Panc1 (cell line): Measurements from ENCODE around the gene SORD. TPM values are rescaled to one million over a fixed set of nuclear protein-coding genes. Genes with fewer than 3 reads are reported as not detected.

Experiments used
- ATAC-seq: fragments of 200-7000 bp; cut with Tn5 transposase; 2 replicates; pipeline ENCODE4 v1.9.1; 2020; ENCODE audit warnings: mild to moderate bottlenecking, moderate library complexity
- BruUV-seq: library from RNA; stranded (reverse); fragments of 400-500 nt; replicated peaks from 2 replicates; lab custom pipeline; 2021; lab: Mats Ljungman, UMichigan
- CTCF ChIA-PET: fragments of 300-600 bp; sonication (Branson Sonifier 250); formaldehyde crosslinking; loops from one replicate; lab custom pipeline; 2022; ENCODE audit warnings: antibody characterized with exemption; lab: Charles Lee
- POLR2A ChIA-PET: fragments of 300-600 bp; sonication (Branson Sonifier 250); formaldehyde crosslinking; loops from one replicate; lab custom pipeline; 2022; ENCODE audit warnings: antibody characterized with exemption; lab: Charles Lee
- DNase-seq: peaks from one replicate; pipeline ENCODE4 v3.0.0-alpha.2; 2010; ENCODE audit warnings: low read depth, low spot score
- H3K27ac ChIP-seq: 2 replicates; pipeline ENCODE4 v1.5.1; 2011; ENCODE audit warnings: mild to moderate bottlenecking, low read length, inconsistent platforms
- H3K27me3 ChIP-seq: fragments of 200-500 bp; sonication (Bioruptor generic); 2 replicates; pipeline ENCODE4 v1.6.0; 2014; ENCODE audit warnings: low read length, inconsistent platforms; ENCODE audit not compliant: control insufficient read depth, insufficient read depth
- H3K36me3 ChIP-seq: fragments of 200-500 bp; sonication (Bioruptor generic); 2 replicates; pipeline ENCODE4 v1.5.1; 2014; ENCODE audit warnings: inconsistent platforms, mild to moderate bottlenecking, low read length, moderate library complexity; ENCODE audit not compliant: control insufficient read depth, insufficient read depth
- H3K4me1 ChIP-seq: 2 replicates; pipeline ENCODE4 v1.5.1; 2011; ENCODE audit warnings: inconsistent platforms, mild to moderate bottlenecking, low read length, moderate library complexity; ENCODE audit not compliant: control insufficient read depth, insufficient read depth
- H3K4me3 ChIP-seq, 2 experiments: 2 replicates each; pipeline ENCODE4 v1.5.1; 2011 to 2012; ENCODE audit warnings: low read depth in 2 of 2, low read length in 2 of 2, mild to moderate bottlenecking in 2 of 2, inconsistent platforms in 1 of 2, moderate library complexity in 1 of 2
- H3K9me3 ChIP-seq: fragments of 200-500 bp; sonication (Bioruptor generic); 2 replicates; pipeline ENCODE4 v1.5.1; 2014; ENCODE audit warnings: low read depth, mild to moderate bottlenecking, inconsistent platforms, low read length, moderate library complexity; ENCODE audit not compliant: control insufficient read depth, insufficient read depth
- CTCF ChIP-seq: fragments of 450-650 bp; IDR thresholded peaks from 2 replicates; pipeline ENCODE4 v1.5.1; 2017; ENCODE audit warnings: mild to moderate bottlenecking
- POLR2AphosphoS5 ChIP-seq: IDR thresholded peaks from 2 replicates; pipeline ENCODE4 v1.6.1; 2012; ENCODE audit warnings: mild to moderate bottlenecking, low read depth, low read length, moderate library complexity
- REST ChIP-seq, 2 experiments: IDR thresholded peaks; 2 replicates each; pipeline ENCODE4 v1.6.1; 2011 to 2012; ENCODE audit warnings: low read depth in 2 of 2, control low read depth in 1 of 2, low read length in 1 of 2, mild to moderate bottlenecking in 1 of 2, moderate library complexity in 1 of 2; ENCODE audit not compliant: insufficient read depth in 1 of 2
- SIN3A ChIP-seq: IDR thresholded peaks from 2 replicates; pipeline ENCODE4 v1.6.1; 2012; ENCODE audit warnings: low read depth, mild to moderate bottlenecking, low read length, moderate library complexity, borderline replicate concordance; ENCODE audit not compliant: insufficient read depth
- TCF7L2 ChIP-seq: IDR thresholded peaks from 2 replicates; pipeline ENCODE4 v1.6.1; 2011; ENCODE audit warnings: mild to moderate bottlenecking, low read depth, low read length, inconsistent platforms
- in situ Hi-C: cut with HindIII; loops from 2 replicates; pipeline ENCODE4 v1.10.0; 2016; ENCODE audit warnings: low sequenced_read_pairs, low pct_unique_long_range_greater_than_20kb
- intact Hi-C: fragments of 100-400 bp; cut with micrococcal nuclease; formaldehyde crosslinking; loops from one replicate; pipeline ENCODE4 v1.10.0; 2022; ENCODE audit not compliant: unreplicated experiment
- total RNA-seq: library from RNA; stranded (reverse); gene quantifications from one replicate; pipeline ENCODE4 v1.2.1, GENCODE V29; 2021; ENCODE audit not compliant: unreplicated experiment

The SORD gene
- total RNA-seq, 1 experiment from 2014 or later = 34.0 TPM

GRCh38 chr15:45099549-45100165 lies 76.7 kb downstream of the SORD start:
- Histone ChIP-seq H3K27ac (no peak overlapping the region), H3K36me3 (no peaks in the 10 kb centered on the region), H3K4me1 (no peaks in the 10 kb centered on the region), H3K9me3 (no peaks in the 10 kb centered on the region), H3K27me3 (no peaks in the 10 kb centered on the region; the same call in 1 of the 2 replicates), H3K4me3 (no peak overlapping the region)
- ATAC-seq (no peak), DNase-seq (no peak)
- POLR2A ChIA-PET = interaction anchor here (0.7 kb wide), 1 partner anchor 454 kb away, joined by 7 read pairs; no protein-coding TSS in a partner anchor
- no TSS peak for BruUV-seq
- TF ChIP-seq POLR2AphosphoS5 = no peak
- TF ChIP-seq CTCF = no peak
- TF ChIP-seq TCF7L2 = no peak
- TF ChIP-seq SIN3A = no peak
- TF ChIP-seq REST (IDR thresholded peaks at IDR 0.05; ENCODE audit: insufficient read depth in 1 of 2, low read depth in 2 of 2, low read length in 1 of 2) = no peak
- CTCF ChIA-PET = no interaction called here
- intact Hi-C loops (no loop called here), in situ Hi-C loops (no loop called here)

- intact Hi-C loops (no loop called here), in situ Hi-C loops (no loop called here)
- H3K27me3 ChIP-seq = no peaks in the 10 kb centered on the region; the same call in 1 of the 2 replicates
- no TSS peak for BruUV-seq
- ATAC-seq = no peak
- H3K4me3 ChIP-seq = no peak overlapping the region
- no peak for TF ChIP-seq POLR2AphosphoS5
- no peak for TF ChIP-seq CTCF
- TF ChIP-seq TCF7L2 = no peak
- no peak for TF ChIP-seq REST (IDR thresholded peaks at IDR 0.05; ENCODE audit: insufficient read depth in 1 of 2, low read depth in 2 of 2, low read length in 1 of 2)
- TF ChIP-seq SIN3A = no peak
- POLR2A ChIA-PET = no interaction called here
- no peaks in the 10 kb centered on the region for H3K9me3 ChIP-seq
- CTCF ChIA-PET = no interaction called here
- H3K27ac ChIP-seq = no peak overlapping the region
- DNase-seq = no peak
- no peaks in the 10 kb centered on the region for H3K36me3 ChIP-seq
- no peaks in the 10 kb centered on the region for H3K4me1 ChIP-seq
Observed at GRCh38 chr15:45100884-45101625, 78.1 kb downstream of the SORD start.
